ENCODE results near the gene RAB7A.
"Not testable (repeated sequence)": the region's sequence is repeated elsewhere in the genome, so short reads cannot be mapped to it uniquely, and the experiment has no call there.

Gene RAB7A

GRCh38 chr3:128760881-128761280 is 34.9 kb downstream of the RAB7A start:
- DNase-seq: no peak

- DNase-seq: no peak
Observed at GRCh38 chr3:128761392-128761791, 35.4 kb downstream of the RAB7A start.

GRCh38 chr3:128763967-128764366 is 38.0 kb downstream of the RAB7A start:
- DNase-seq: no peak

- no peak for DNase-seq
Observed at GRCh38 chr3:128764863-128765262, 38.9 kb downstream of the RAB7A start.

GRCh38 chr3:128767094-128767750 is 41.2 kb downstream of the RAB7A start:
- DNase-seq: no peak

GRCh38 chr3:128768471-128768870 is 42.5 kb downstream of the RAB7A start:
- no peak for DNase-seq

- no peak for DNase-seq
Observed at GRCh38 chr3:128770387-128770786, 44.4 kb downstream of the RAB7A start.

- DNase-seq: not testable (repeated sequence)
Observed at GRCh38 chr3:128773189-128773588, 47.2 kb downstream of the RAB7A start.

- DNase-seq: not testable (repeated sequence)
Observed at GRCh38 chr3:128773592-128773991, 47.6 kb downstream of the RAB7A start.

GRCh38 chr3:128775241-128775640 is 49.3 kb downstream of the RAB7A start:
- no peak for DNase-seq

- no peak for DNase-seq
Observed at GRCh38 chr3:128775906-128776542, 50.0 kb downstream of the RAB7A start.

GRCh38 chr3:128780101-128780837 is 54.3 kb downstream of the RAB7A start:
- DNase-seq: no peak

GRCh38 chr3:128781164-128781563 is 55.2 kb downstream of the RAB7A start:
- DNase-seq: no peak

GRCh38 chr3:128782282-128783146 is 56.5 kb downstream of the RAB7A start:
- no peak for DNase-seq

GRCh38 chr3:128783774-128784173 is 57.8 kb downstream of the RAB7A start:
- DNase-seq: no peak

- no peak for DNase-seq
Observed at GRCh38 chr3:128784232-128784631, 58.2 kb downstream of the RAB7A start.

- no peak for DNase-seq
Observed at GRCh38 chr3:128784843-128785242, 58.9 kb downstream of the RAB7A start.

GRCh38 chr3:128786434-128787020 is 60.5 kb downstream of the RAB7A start:
- no peak for DNase-seq

- DNase-seq: no peak
Observed at GRCh38 chr3:128787256-128788253, 61.6 kb downstream of the RAB7A start.

GRCh38 chr3:128788268-128788869 is 62.4 kb downstream of the RAB7A start:
- no peak for DNase-seq
